ENCODE results near the gene LGALS3. TPM values are rescaled to one million over a fixed set of nuclear protein-coding genes. Genes with fewer than 3 reads are reported as not detected.

The LGALS3 gene
- total RNA-seq, 2 experiments from 2014 or later: 11.7 to 12.1 TPM

GRCh38 chr14:55105991-55106390, 23.1 kb upstream of the LGALS3 start:
- H3K4me3 Mint-ChIP-seq: no peak overlapping the region
- H3K36me3 Mint-ChIP-seq (ENCODE audit: low read depth): no peaks in the 10 kb centered on the region
- Histone ChIP-seq H3K36me3 (ENCODE audit: insufficient read depth, low read length) (no peaks in the 10 kb centered on the region), H3K27ac (ENCODE audit: low read depth in 1 of 2, low read length in 2 of 2) (no peak overlapping the region), H3K4me3 (ENCODE audit: low read length) (no peak overlapping the region), H3K9me3 (ENCODE audit: control insufficient read depth in 1 of 2, insufficient read depth in 1 of 2, low read length in 2 of 2) (no peaks in the 10 kb centered on the region), H3K27me3 (ENCODE audit: control insufficient read depth in 1 of 2, insufficient read depth in 2 of 2, low read length in 2 of 2) (no peaks in the 10 kb centered on the region), H3K4me1 (ENCODE audit: insufficient read depth, low read length) (peaks cover 63% of the 10 kb centered on the region)
- H3K27me3 Mint-ChIP-seq: no peaks in the 10 kb centered on the region
- TF ChIP-seq, protein P1, sequence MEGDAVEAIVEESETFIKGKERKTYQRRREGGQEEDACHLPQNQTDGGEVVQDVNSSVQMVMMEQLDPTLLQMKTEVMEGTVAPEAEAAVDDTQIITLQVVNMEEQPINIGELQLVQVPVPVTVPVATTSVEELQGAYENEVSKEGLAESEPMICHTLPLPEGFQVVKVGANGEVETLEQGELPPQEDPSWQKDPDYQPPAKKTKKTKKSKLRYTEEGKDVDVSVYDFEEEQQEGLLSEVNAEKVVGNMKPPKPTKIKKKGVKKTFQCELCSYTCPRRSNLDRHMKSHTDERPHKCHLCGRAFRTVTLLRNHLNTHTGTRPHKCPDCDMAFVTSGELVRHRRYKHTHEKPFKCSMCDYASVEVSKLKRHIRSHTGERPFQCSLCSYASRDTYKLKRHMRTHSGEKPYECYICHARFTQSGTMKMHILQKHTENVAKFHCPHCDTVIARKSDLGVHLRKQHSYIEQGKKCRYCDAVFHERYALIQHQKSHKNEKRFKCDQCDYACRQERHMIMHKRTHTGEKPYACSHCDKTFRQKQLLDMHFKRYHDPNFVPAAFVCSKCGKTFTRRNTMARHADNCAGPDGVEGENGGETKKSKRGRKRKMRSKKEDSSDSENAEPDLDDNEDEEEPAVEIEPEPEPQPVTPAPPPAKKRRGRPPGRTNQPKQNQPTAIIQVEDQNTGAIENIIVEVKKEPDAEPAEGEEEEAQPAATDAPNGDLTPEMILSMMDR (IDR thresholded peaks at IDR 0.05): no peak
- DNase-seq: no peak
- intact Hi-C loops (cut with DNase I, micrococcal nuclease): no loop called here
- ChIA-PET POLR2A (interaction anchor here (1.1 kb wide), 1 partner anchor 24 kb away, joined by 4 read pairs; no protein-coding TSS in a partner anchor), CTCF (no interaction called here)
- H3K9me3 Mint-ChIP-seq: peaks cover 5% of the 10 kb centered on the region
- ATAC-seq (ENCODE audit: poor library complexity): no peak
- H3K4me1 Mint-ChIP-seq (ENCODE audit: low read depth): peaks cover 43% of the 10 kb centered on the region
- no peak overlapping the region for H3K27ac Mint-ChIP-seq

GRCh38 chr14:55107766-55108554, 21.1 kb upstream of the LGALS3 start:
- TF ChIP-seq, protein P1 (IDR thresholded peaks at IDR 0.05): no peak
- Histone ChIP-seq H3K4me1 (ENCODE audit: insufficient read depth, low read length) (peaks cover 49% of the 10 kb centered on the region), H3K27me3 (ENCODE audit: control insufficient read depth in 1 of 2, insufficient read depth in 2 of 2, low read length in 2 of 2) (no peaks in the 10 kb centered on the region), H3K36me3 (ENCODE audit: insufficient read depth, low read length) (no peaks in the 10 kb centered on the region), H3K9me3 (ENCODE audit: control insufficient read depth in 1 of 2, insufficient read depth in 1 of 2, low read length in 2 of 2) (no peaks in the 10 kb centered on the region), H3K4me3 (ENCODE audit: low read length) (no peak overlapping the region), H3K27ac (ENCODE audit: low read depth in 1 of 2, low read length in 2 of 2) (peak overlapping the region in 1 of 2 donors; percentile 78)
- peak; percentile 69 for ATAC-seq (ENCODE audit: poor library complexity)
- Mint-ChIP-seq H3K4me3 (no peak overlapping the region), H3K36me3 (ENCODE audit: low read depth) (no peaks in the 10 kb centered on the region), H3K27me3 (no peaks in the 10 kb centered on the region), H3K9me3 (peaks cover 5% of the 10 kb centered on the region), H3K4me1 (ENCODE audit: low read depth) (peaks cover 32% of the 10 kb centered on the region), H3K27ac (peak overlapping the region; percentile 79)
- intact Hi-C loops (cut with DNase I, micrococcal nuclease): no loop called here
- CTCF ChIA-PET: interaction anchor here (0.9 to 1.3 kb wide), 2 partner anchors 9 to 81 kb away, joined by 3 read pairs; no protein-coding TSS in a partner anchor
- POLR2A ChIA-PET: no interaction called here
- DNase-seq: peak in 11 of 14 experiments; percentile 16 to 85 (median 30)

DNA sequence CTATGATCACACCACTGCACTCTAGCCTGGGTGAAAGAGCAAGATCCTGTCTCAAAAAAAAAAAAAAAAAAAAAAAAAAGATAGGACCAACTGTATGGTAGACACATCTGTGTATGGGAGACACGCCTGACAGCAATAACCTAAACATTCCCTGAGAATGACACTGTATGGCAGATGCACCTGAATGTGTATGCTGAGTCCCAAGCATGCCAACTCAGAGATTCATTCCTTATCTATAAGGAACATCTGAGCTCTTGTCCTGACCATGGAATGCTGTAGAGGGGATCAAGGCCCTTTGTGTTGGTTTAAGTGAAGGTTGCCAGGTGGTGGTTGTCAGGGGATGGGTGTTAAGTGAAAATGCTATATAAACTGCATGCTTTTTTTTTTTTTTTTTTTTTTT, 19.2 kb upstream of the LGALS3 start:
- H3K9me3 ChIP-seq (ENCODE audit: control insufficient read depth in 1 of 2, insufficient read depth in 1 of 2, low read length in 2 of 2): no peaks in the 10 kb centered on the region
- Mint-ChIP-seq H3K4me3 (no peak overlapping the region), H3K4me1 (ENCODE audit: low read depth) (peaks cover 15% of the 10 kb centered on the region), H3K9me3 (peaks cover 2% of the 10 kb centered on the region), H3K36me3 (ENCODE audit: low read depth) (no peaks in the 10 kb centered on the region), H3K27ac (no peak overlapping the region), H3K27me3 (no peaks in the 10 kb centered on the region)
- TF ChIP-seq, protein P1 (IDR thresholded peaks at IDR 0.05): no peak
- DNase-seq (no peak), ATAC-seq (ENCODE audit: poor library complexity) (no peak)
- intact Hi-C loops (cut with DNase I, micrococcal nuclease): no loop called here
- H3K36me3 ChIP-seq (ENCODE audit: insufficient read depth, low read length): no peaks in the 10 kb centered on the region
- ChIA-PET POLR2A (no interaction called here), CTCF (interaction anchor here (0.7 to 1.0 kb wide), 3 partner anchors 20 to 628 kb away, joined by 4 to 5 read pairs (median 4); no protein-coding TSS in a partner anchor)
- peaks cover 30% of the 10 kb centered on the region for H3K4me1 ChIP-seq (ENCODE audit: insufficient read depth, low read length)
- no peaks in the 10 kb centered on the region for H3K27me3 ChIP-seq (ENCODE audit: control insufficient read depth in 1 of 2, insufficient read depth in 2 of 2, low read length in 2 of 2)
- H3K27ac ChIP-seq (ENCODE audit: low read depth in 1 of 2, low read length in 2 of 2): no peak overlapping the region
- no peak overlapping the region for H3K4me3 ChIP-seq (ENCODE audit: low read length)
